Measurements from ENCODE around the gene WDR20.
"Not testable (repeated sequence)": the region's sequence is repeated elsewhere in the genome, so short reads cannot be mapped to it uniquely, and the experiment has no call there.

WDR20 gene

GRCh38 chr14:102222009-102222575 is 82.4 kb downstream of the WDR20 start:
- no peak for DNase-seq

- no peak for DNase-seq
Measured at GRCh38 chr14:102222751-102223150, 83.1 kb downstream of the WDR20 start.

GRCh38 chr14:102223682-102224081 is 84.0 kb downstream of the WDR20 start:
- DNase-seq: no peak

- no peak for DNase-seq
Measured at GRCh38 chr14:102225386-102225785, 85.7 kb downstream of the WDR20 start.

GRCh38 chr14:102225936-102226335 is 86.2 kb downstream of the WDR20 start:
- no peak for DNase-seq

GRCh38 chr14:102226356-102227125 is 86.8 kb downstream of the WDR20 start:
- DNase-seq: no peak

GRCh38 chr14:102227184-102227964 is 87.7 kb downstream of the WDR20 start:
- no peak for DNase-seq

- no peak for DNase-seq
Measured at GRCh38 chr14:102229071-102229738, 89.5 kb downstream of the WDR20 start.

GRCh38 chr14:102229739-102230092 is 90.0 kb downstream of the WDR20 start:
- no peak for DNase-seq

- no peak for DNase-seq
Measured at GRCh38 chr14:102230481-102231210, 90.9 kb downstream of the WDR20 start.

- DNase-seq: no peak
Measured at GRCh38 chr14:102231476-102232347, 92.0 kb downstream of the WDR20 start.

- DNase-seq: no peak
Measured at GRCh38 chr14:102232348-102232625, 92.6 kb downstream of the WDR20 start.

- no peak for DNase-seq
Measured at GRCh38 chr14:102233081-102233480, 93.4 kb downstream of the WDR20 start.

GRCh38 chr14:102234331-102235264 is 94.9 kb downstream of the WDR20 start:
- DNase-seq: peak; percentile 32

- DNase-seq: peak; percentile 93
Measured at GRCh38 chr14:102235275-102235897, 95.7 kb downstream of the WDR20 start.

GRCh38 chr14:102236026-102236425 is 96.3 kb downstream of the WDR20 start:
- DNase-seq: no peak

- DNase-seq: no peak
Measured at GRCh38 chr14:102238131-102238530, 98.4 kb downstream of the WDR20 start.

- no peak for DNase-seq
Measured at GRCh38 chr14:102238766-102239165, 99.1 kb downstream of the WDR20 start.

- DNase-seq: no peak
Measured at GRCh38 chr14:102239231-102239630, 99.5 kb downstream of the WDR20 start.

GRCh38 chr14:102240481-102240880 is 100.8 kb downstream of the WDR20 start:
- not testable (repeated sequence) for DNase-seq
